H1 (cell line): Measurements from ENCODE around the gene P2RX1. TPM values are rescaled to one million over a fixed set of nuclear protein-coding genes. Genes with fewer than 3 reads are reported as not detected.

Experiments used
- CTCF ChIA-PET: fragments of 300-600 bp; sonication (Branson Sonifier 250); formaldehyde crosslinking; loops from one replicate; lab custom pipeline; 2021; ENCODE audit not compliant: partially characterized antibody; lab: Charles Lee
- POLR2A ChIA-PET: fragments of 300-600 bp; sonication (Branson Sonifier 250); formaldehyde crosslinking; loops from one replicate; lab custom pipeline; 2021; ENCODE audit warnings: inconsistent platforms; ENCODE audit not compliant: partially characterized antibody; lab: Charles Lee
- DNase-seq, 2 experiments: peaks; one replicate each; pipeline versions ENCODE4 v3.0.0 to v3.0.0-alpha.2; 2010 to 2022; ENCODE audit warnings: low spot score in 2 of 2, low read depth in 1 of 2, mixed read lengths in 1 of 2
- FAIRE-seq: peaks from 2 replicates; lab custom pipeline; 2011; peaks lifted over from hg19 to GRCh38; lab: Jason Lieb, UNC
- H2AFZ ChIP-seq: 2 replicates; pipeline ENCODE4 v1.8.1; 2012; ENCODE audit warnings: low read length, inconsistent platforms
- H2AK5ac ChIP-seq: 2 replicates; pipeline ENCODE4 v1.6.1; 2013; ENCODE audit warnings: low read depth, low read length
- H2BK120ac ChIP-seq: replicated peaks from 2 replicates; pipeline ENCODE3; 2013; ENCODE audit warnings: low read depth, low read length, inconsistent platforms
- H2BK12ac ChIP-seq: 2 replicates; pipeline ENCODE4 v1.6.1; 2013; ENCODE audit warnings: low read depth, low read length
- H2BK15ac ChIP-seq: 2 replicates; pipeline ENCODE4 v1.6.1; 2013; ENCODE audit warnings: low read length
- H2BK20ac ChIP-seq: 2 replicates; pipeline ENCODE4 v1.6.1; 2013; ENCODE audit warnings: low read length
- H2BK5ac ChIP-seq: 2 replicates; pipeline ENCODE4 v1.6.1; 2013; ENCODE audit warnings: low read depth, low read length
- H3K14ac ChIP-seq: 2 replicates; pipeline ENCODE4 v1.6.1; 2013; ENCODE audit warnings: inconsistent platforms; ENCODE audit not compliant: insufficient read length
- H3K18ac ChIP-seq: 2 replicates; pipeline ENCODE4 v1.6.1; 2013; ENCODE audit warnings: low read length; ENCODE audit errors: extremely low read depth
- H3K23ac ChIP-seq: 2 replicates; pipeline ENCODE4 v1.6.1; 2013; ENCODE audit warnings: inconsistent platforms; ENCODE audit not compliant: insufficient read length
- H3K23me2 ChIP-seq: 2 replicates; pipeline ENCODE4 v1.6.1; 2013; ENCODE audit warnings: low read depth, low read length
- H3K27ac ChIP-seq: 2 replicates; pipeline ENCODE4 v1.6.1; 2011; ENCODE audit warnings: low read depth, low read length, inconsistent platforms
- H3K27me3 ChIP-seq, 4 experiments: replicated peaks in 1 of 4; 1 replicate in 1 of 4; 2 replicates in 3 of 4; pipeline versions ENCODE4 v1.6.1 to v1.8.1; 2011 to 2013; ENCODE audit warnings: low read length in 3 of 4, mild to moderate bottlenecking in 3 of 4, inconsistent platforms in 2 of 4, mixed read lengths in 2 of 4, moderate library complexity in 1 of 4; ENCODE audit not compliant: control insufficient read depth in 3 of 4, insufficient read depth in 3 of 4; ENCODE audit errors: extremely low read depth in 1 of 4
- H3K36me3 ChIP-seq, 4 experiments: 2 replicates each; pipeline versions ENCODE4 v1.6.1 to v1.8.1; 2011 to 2013; ENCODE audit warnings: mild to moderate bottlenecking in 4 of 4, low read length in 3 of 4, moderate library complexity in 2 of 4, control low read depth in 1 of 4, inconsistent platforms in 1 of 4; ENCODE audit not compliant: insufficient read depth in 4 of 4, control insufficient read depth in 2 of 4
- H3K4ac ChIP-seq: replicated peaks from 2 replicates; pipeline ENCODE3; 2013; ENCODE audit warnings: low read length, low read depth, mixed read lengths, inconsistent platforms; ENCODE audit not compliant: insufficient read length
- H3K4me1 ChIP-seq, 4 experiments: replicated peaks in 1 of 4; 1 replicate in 1 of 4; 2 replicates in 3 of 4; pipeline versions ENCODE4 v1.6.1 to v1.8.1; 2011 to 2013; ENCODE audit warnings: low read length in 3 of 4, inconsistent platforms in 2 of 4, mixed read lengths in 1 of 4; ENCODE audit not compliant: insufficient read depth in 4 of 4, control insufficient read depth in 3 of 4
- H3K4me2 ChIP-seq, 2 experiments: 2 replicates each; pipeline versions ENCODE4 v1.6.1 to v1.8.1; 2011 to 2013; ENCODE audit warnings: low read depth in 2 of 2, low read length in 2 of 2, control low read depth in 1 of 2, inconsistent platforms in 1 of 2, mild to moderate bottlenecking in 1 of 2; ENCODE audit not compliant: insufficient read depth in 1 of 2
- H3K4me3 ChIP-seq, 4 experiments: fragments of 200-600, 300-600 bp in 1 of 4; sonication (generic), shearing (Covaris generic), sonication (Bioruptor Twin) in 1 of 4; 2 replicates each; pipeline versions ENCODE4 v1.5.1 to v1.8.1; 2011 to 2016; ENCODE audit warnings: low read length in 4 of 4, low read depth in 3 of 4, control low read depth in 2 of 4, inconsistent platforms in 2 of 4, mild to moderate bottlenecking in 2 of 4, mixed read lengths in 1 of 4, moderate library complexity in 1 of 4; ENCODE audit not compliant: insufficient read depth in 2 of 4; ENCODE audit errors: extremely low read depth in 1 of 4
- H3K56ac ChIP-seq: replicated peaks from 2 replicates; pipeline ENCODE3; 2013; ENCODE audit warnings: low read depth, mild to moderate bottlenecking, mixed read lengths, low read length, inconsistent platforms; ENCODE audit not compliant: insufficient read length
- H3K79me1 ChIP-seq: 2 replicates; pipeline ENCODE4 v1.6.1; 2013; ENCODE audit warnings: low read depth, low read length, control low read depth
- H3K79me2 ChIP-seq, 2 experiments: 2 replicates each; pipeline versions ENCODE4 v1.6.1 to v1.8.1; 2012 to 2013; ENCODE audit warnings: low read length in 2 of 2, mild to moderate bottlenecking in 2 of 2, inconsistent platforms in 1 of 2; ENCODE audit not compliant: insufficient read depth in 2 of 2, control insufficient read depth in 1 of 2
- H3K9ac ChIP-seq, 4 experiments: replicated peaks in 1 of 4; 1 replicate in 1 of 4; 2 replicates in 3 of 4; pipeline versions ENCODE4 v1.6.1 to v1.8.1; 2011 to 2013; ENCODE audit warnings: low read depth in 3 of 4, low read length in 3 of 4, control low read depth in 2 of 4, mild to moderate bottlenecking in 2 of 4, moderate library complexity in 2 of 4, inconsistent platforms in 1 of 4; ENCODE audit errors: extremely low read depth in 1 of 4
- H3K9me3 ChIP-seq, 2 experiments: 2 replicates each; pipeline versions ENCODE4 v1.6.1 to v1.8.1; 2012 to 2013; ENCODE audit warnings: mild to moderate bottlenecking in 2 of 2, moderate library complexity in 2 of 2, control low read depth in 1 of 2, inconsistent platforms in 1 of 2, low read depth in 1 of 2, low read length in 1 of 2, mixed read lengths in 1 of 2; ENCODE audit not compliant: insufficient read depth in 2 of 2
- H4K20me1 ChIP-seq, 2 experiments: replicated peaks in 1 of 2; 2 replicates each; pipeline versions ENCODE3 to v1.8.1; 2011 to 2013; ENCODE audit warnings: inconsistent platforms in 2 of 2, low read length in 2 of 2, mild to moderate bottlenecking in 1 of 2; ENCODE audit not compliant: insufficient read depth in 2 of 2, control insufficient read depth in 1 of 2
- H4K5ac ChIP-seq: 2 replicates; pipeline ENCODE4 v1.6.1; 2013; ENCODE audit warnings: low read length, low read depth, mixed read lengths, inconsistent platforms; ENCODE audit not compliant: insufficient read length
- H4K8ac ChIP-seq: 2 replicates; pipeline ENCODE4 v1.8.0; 2013; ENCODE audit warnings: mild to moderate bottlenecking, moderate library complexity, low read length, inconsistent platforms; ENCODE audit not compliant: insufficient read depth; ENCODE audit errors: extremely low read depth
- H4K91ac ChIP-seq: replicated peaks from 2 replicates; pipeline ENCODE3; 2013; ENCODE audit warnings: low read length, mixed read lengths, inconsistent platforms; ENCODE audit not compliant: insufficient read length
- TBP ChIP-seq: IDR thresholded peaks from 2 replicates; pipeline ENCODE4 v1.6.1; 2011; ENCODE audit warnings: low read depth, low read length, improper control_type of control experiment
- WGBS, 2 experiments: shearing (Covaris generic) in 1 of 2; methylation state at CpG; one replicate each; pipeline versions ENCODE4 v1.1.6 to v1.1.7; 2013 to 2015; ENCODE audit warnings: low lambda C conversion rate in 2 of 2, mixed read lengths in 2 of 2, inconsistent platforms in 1 of 2, low coverage in 1 of 2, missing lambda C conversion rate in 1 of 2; ENCODE audit not compliant: insufficient replicate concordance in 2 of 2, insufficient coverage in 1 of 2, insufficient read length in 1 of 2; ENCODE audit errors: extremely low coverage in 1 of 2, missing lambda C conversion rate in 1 of 2; 5-methylcytosine and 5-hydroxymethylcytosine counted together
- polyA plus RNA-seq, 7 experiments: library from polyadenylated mRNA; depleted of rRNA in 3 of 7; stranded (reverse) in 5 of 7; unstranded in 2 of 7; fragments of >200 nt in 5 of 7; fragments of 200-250 nt in 2 of 7; gene quantifications; 1 replicate in 5 of 7; 2 replicates in 1 of 7; 4 replicates in 1 of 7; pipeline versions ENCODE4 v1.2.1 to v1.2.3, GENCODE V29; 2011 to 2013; ENCODE audit warnings: missing spikeins in 2 of 7, mixed read lengths in 2 of 7
- total RNA-seq: library from RNA; stranded (reverse); fragmentation: NEBNext Ultra II Directional; extraction: Animal tissue kit (Norgen Biotek cat#: 25700); gene quantifications from 2 replicates; pipeline ENCODE4 v1.2.1, GENCODE V29; 2021

The P2RX1 gene
- total and polyA plus RNA-seq, 2 of the 8 experiments (the other 6 are each of a cell fraction or from before 2014, with no cell fraction given), result 0.45 to 1.1 TPM

- Histone ChIP-seq H3K14ac (no peak overlapping the region), H3K4me3 (no peak overlapping the region)
These were observed 2.0 kb downstream of the P2RX1 start for GRCh38 chr17:3914312-3914670.

More at GRCh38 chr17:3914312-3914670, 2.0 kb downstream of the P2RX1 start:
- H2BK5ac ChIP-seq, result no peak overlapping the region
- no peaks in the 10 kb centered on the region for H3K9me3 ChIP-seq
- no peaks in the 10 kb centered on the region for H4K20me1 ChIP-seq
- H3K23me2 ChIP-seq, result no peaks in the 10 kb centered on the region
- H2AFZ ChIP-seq, result peak overlapping the region; percentile 74; the same call in 1 of the 2 replicates
- H3K27me3 ChIP-seq, result no peaks in the 10 kb centered on the region
- POLR2A ChIA-PET, result interaction anchor here (1.4 kb wide), 1 partner anchor 24 kb away, joined by 3 read pairs; no protein-coding TSS in a partner anchor
- no peak overlapping the region for H2AK5ac ChIP-seq
- peak overlapping the region; percentile 61; the same call in 1 of the 2 replicates for H2BK15ac ChIP-seq
- H3K18ac ChIP-seq, result no peak overlapping the region
- no peak overlapping the region for H2BK20ac ChIP-seq
- no peak overlapping the region for H3K23ac ChIP-seq
- no peaks in the 10 kb centered on the region for H3K79me1 ChIP-seq
- H4K91ac ChIP-seq, result no peak overlapping the region
- no peak overlapping the region for H3K9ac ChIP-seq
- 80% methylated on average over 10 of the region's 10 CpGs; no CpG with 5 or more reads in 1 of the 2 experiments for WGBS, 2 experiments
- H3K27ac ChIP-seq, result no peak overlapping the region
- no peak overlapping the region for H3K4ac ChIP-seq
- no peaks in the 10 kb centered on the region for H3K36me3 ChIP-seq
- H2BK120ac ChIP-seq, result no peak overlapping the region
- no peak overlapping the region for H3K56ac ChIP-seq
- no peak overlapping the region for H2BK12ac ChIP-seq
- H3K4me2 ChIP-seq, result no peak overlapping the region
- DNase-seq (no peak), FAIRE-seq (no peak)
- CTCF ChIA-PET, result interaction anchor here (0.5 to 7.4 kb wide), 52 partner anchors 10 to 1546 kb away, joined by 3 to 96 read pairs (median 4); partner anchors contain the start of gene CAMKK1
- no peak overlapping the region for H4K5ac ChIP-seq
- H4K8ac ChIP-seq, result no peak overlapping the region
- no peak for TF ChIP-seq TBP
- H3K79me2 ChIP-seq, result no peaks in the 10 kb centered on the region
- peaks cover 0 to 1% (median 0%) of the 10 kb centered on the region in 4 experiments; a peak in 1 of 7 replicates for H3K4me1 ChIP-seq
